ENCODE measurements around the gene ATP12A.

DNA sequence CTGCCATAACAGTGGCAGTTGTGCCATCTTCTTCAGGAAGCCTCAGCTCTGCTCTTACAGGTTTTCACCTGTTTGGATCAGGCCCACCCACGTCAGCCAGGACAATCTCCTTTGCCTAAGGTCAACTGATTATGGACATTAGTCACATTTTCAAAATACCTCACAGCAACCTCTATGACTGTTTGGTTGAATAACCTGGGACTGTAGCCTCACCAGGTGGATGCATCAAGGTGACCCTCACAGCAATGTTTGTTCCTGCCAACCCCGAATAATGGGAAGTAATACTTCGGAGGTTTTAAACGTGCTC lies 17.2 kb upstream of the ATP12A start:
- TF ChIP-seq, protein P1, sequence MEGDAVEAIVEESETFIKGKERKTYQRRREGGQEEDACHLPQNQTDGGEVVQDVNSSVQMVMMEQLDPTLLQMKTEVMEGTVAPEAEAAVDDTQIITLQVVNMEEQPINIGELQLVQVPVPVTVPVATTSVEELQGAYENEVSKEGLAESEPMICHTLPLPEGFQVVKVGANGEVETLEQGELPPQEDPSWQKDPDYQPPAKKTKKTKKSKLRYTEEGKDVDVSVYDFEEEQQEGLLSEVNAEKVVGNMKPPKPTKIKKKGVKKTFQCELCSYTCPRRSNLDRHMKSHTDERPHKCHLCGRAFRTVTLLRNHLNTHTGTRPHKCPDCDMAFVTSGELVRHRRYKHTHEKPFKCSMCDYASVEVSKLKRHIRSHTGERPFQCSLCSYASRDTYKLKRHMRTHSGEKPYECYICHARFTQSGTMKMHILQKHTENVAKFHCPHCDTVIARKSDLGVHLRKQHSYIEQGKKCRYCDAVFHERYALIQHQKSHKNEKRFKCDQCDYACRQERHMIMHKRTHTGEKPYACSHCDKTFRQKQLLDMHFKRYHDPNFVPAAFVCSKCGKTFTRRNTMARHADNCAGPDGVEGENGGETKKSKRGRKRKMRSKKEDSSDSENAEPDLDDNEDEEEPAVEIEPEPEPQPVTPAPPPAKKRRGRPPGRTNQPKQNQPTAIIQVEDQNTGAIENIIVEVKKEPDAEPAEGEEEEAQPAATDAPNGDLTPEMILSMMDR (IDR thresholded peaks at IDR 0.05) = no peak
- TF ChIP-seq EZH2phosphoT487 (IDR thresholded peaks at IDR 0.05) (no peak), EZH2 (IDR thresholded peaks at IDR 0.05) (no peak)

Data from neural progenitor cell (in vitro differentiated cells).